Neuron (in vitro differentiated cells): ENCODE data around the gene SYT7.
"Not testable (repeated sequence)": the region's sequence is repeated elsewhere in the genome, so short reads cannot be mapped to it uniquely, and the experiment has no call there.

Source experiments
- H2AFZ ChIP-seq: one replicate; pipeline ENCODE4 v1.6.1; 2013; ENCODE audit warnings: low read depth, mild to moderate bottlenecking, inconsistent platforms, low read length, moderate library complexity
- H3K27me3 ChIP-seq: one replicate; pipeline ENCODE4 v1.6.1; 2013; ENCODE audit warnings: low read length; ENCODE audit not compliant: insufficient read depth
- H3K36me3 ChIP-seq: one replicate; pipeline ENCODE4 v1.6.1; 2013; ENCODE audit warnings: low read length; ENCODE audit not compliant: insufficient read depth
- H3K4me1 ChIP-seq: one replicate; pipeline ENCODE4 v1.6.1; 2013; ENCODE audit warnings: low read length; ENCODE audit not compliant: insufficient read depth
- H3K4me3 ChIP-seq: 2 replicates; pipeline ENCODE4 v1.5.1; 2013; ENCODE audit warnings: mild to moderate bottlenecking, low read length, moderate library complexity
- H3K9me3 ChIP-seq: one replicate; pipeline ENCODE4 v1.6.1; 2013; ENCODE audit warnings: low read length

The SYT7 gene

GRCh38 chr11:61477126-61477525 lies 103.8 kb downstream of the SYT7 start:
- Histone ChIP-seq H3K4me1 (peaks cover 31% of the 10 kb centered on the region), H3K27me3 (no peaks in the 10 kb centered on the region), H3K9me3 (no peaks in the 10 kb centered on the region), H3K36me3 (peaks cover 9% of the 10 kb centered on the region), H3K4me3 (no peak overlapping the region), H2AFZ (no peak overlapping the region)

GRCh38 chr11:61476371-61476770 lies 104.5 kb downstream of the SYT7 start:
- Histone ChIP-seq H2AFZ (no peak overlapping the region), H3K36me3 (peaks cover 9% of the 10 kb centered on the region), H3K27me3 (no peaks in the 10 kb centered on the region), H3K4me1 (peaks cover 23% of the 10 kb centered on the region), H3K9me3 (no peaks in the 10 kb centered on the region), H3K4me3 (no peak overlapping the region)

- Histone ChIP-seq H3K27me3 (no peaks in the 10 kb centered on the region), H3K36me3 (peaks cover 15% of the 10 kb centered on the region), H3K4me3 (no peak overlapping the region), H3K4me1 (peaks cover 14% of the 10 kb centered on the region), H3K9me3 (no peaks in the 10 kb centered on the region), H2AFZ (no peak overlapping the region)
These were observed 105.4 kb downstream of the SYT7 start for GRCh38 chr11:61475433-61475832.

- Histone ChIP-seq H3K27me3 (no peaks in the 10 kb centered on the region), H3K4me1 (peaks cover 5% of the 10 kb centered on the region), H2AFZ (no peak overlapping the region), H3K9me3 (no peaks in the 10 kb centered on the region), H3K4me3 (no peak overlapping the region), H3K36me3 (peaks cover 15% of the 10 kb centered on the region)
These were observed 106.7 kb downstream of the SYT7 start for GRCh38 chr11:61474013-61474643.

- no peaks in the 10 kb centered on the region for H3K27me3 ChIP-seq
- H3K9me3 ChIP-seq, result no peaks in the 10 kb centered on the region
- H3K4me3 ChIP-seq, result no peak overlapping the region
- H2AFZ ChIP-seq, result no peak overlapping the region
- H3K36me3 ChIP-seq, result peaks cover 17% of the 10 kb centered on the region
- H3K4me1 ChIP-seq, result peaks cover 5% of the 10 kb centered on the region
These were observed 107.4 kb downstream of the SYT7 start for GRCh38 chr11:61473370-61474012.

GRCh38 chr11:61472868-61473267 lies 108.0 kb downstream of the SYT7 start:
- Histone ChIP-seq H3K9me3 (no peaks in the 10 kb centered on the region), H3K27me3 (no peaks in the 10 kb centered on the region), H2AFZ (no peak overlapping the region), H3K4me3 (no peak overlapping the region), H3K4me1 (peaks cover 2% of the 10 kb centered on the region), H3K36me3 (peaks cover 23% of the 10 kb centered on the region)

- H3K36me3 ChIP-seq, result peaks cover 24% of the 10 kb centered on the region
These were observed 108.6 kb downstream of the SYT7 start for GRCh38 chr11:61472282-61472681.

GRCh38 chr11:61468002-61468401 lies 112.9 kb downstream of the SYT7 start:
- no peaks in the 10 kb centered on the region for H3K27me3 ChIP-seq

More at GRCh38 chr11:61472282-61472681, 108.6 kb downstream of the SYT7 start:
- Histone ChIP-seq H3K4me1 (no peaks in the 10 kb centered on the region), H2AFZ (no peak overlapping the region), H3K27me3 (no peaks in the 10 kb centered on the region), H3K4me3 (no peak overlapping the region), H3K9me3 (no peaks in the 10 kb centered on the region)

GRCh38 chr11:61467602-61468001 lies 113.3 kb downstream of the SYT7 start:
- not testable (repeated sequence) for H3K27me3 ChIP-seq, H2AFZ ChIP-seq, H3K4me3 ChIP-seq, H3K9me3 ChIP-seq, H3K4me1 ChIP-seq
- peaks cover 20% of the 10 kb centered on the region for H3K36me3 ChIP-seq

More at GRCh38 chr11:61468002-61468401, 112.9 kb downstream of the SYT7 start:
- H3K9me3 ChIP-seq, result no peaks in the 10 kb centered on the region
- H2AFZ ChIP-seq, result no peak overlapping the region
- H3K4me3 ChIP-seq, result no peak overlapping the region
- H3K36me3 ChIP-seq, result peaks cover 24% of the 10 kb centered on the region
- H3K4me1 ChIP-seq, result no peaks in the 10 kb centered on the region
